Small intestine (tissue), 7 donors: ENCODE results near the gene MADCAM1. TPM values are rescaled to one million over a fixed set of nuclear protein-coding genes. Genes with fewer than 3 reads are reported as not detected.

Experiments
- DNase-seq, 2 donors: peaks; one replicate each; pipeline versions ENCODE4 v3.0.0 to v3.0.0-alpha.2; 2013
- FAIRE-seq: peaks from 2 replicates; lab custom pipeline; 2012; peaks lifted over from hg19 to GRCh38; lab: Jason Lieb, UNC
- H3K27ac ChIP-seq, 3 donors: one replicate each; pipeline ENCODE4 v1.5.1; 2013; ENCODE audit warnings: low read length in 2 of 3, mild to moderate bottlenecking in 2 of 3, control low read depth in 1 of 3, inconsistent platforms in 1 of 3, low read depth in 1 of 3, moderate library complexity in 1 of 3
- H3K27me3 ChIP-seq, 3 donors: one replicate each; pipeline ENCODE4 v1.6.1; 2013; ENCODE audit warnings: low read length in 3 of 3, inconsistent platforms in 1 of 3; ENCODE audit not compliant: control insufficient read depth in 3 of 3, insufficient read depth in 3 of 3
- H3K36me3 ChIP-seq, 3 donors: one replicate each; pipeline ENCODE4 v1.6.1; 2013; ENCODE audit warnings: low read length in 3 of 3, inconsistent platforms in 1 of 3, low read depth in 1 of 3, mild to moderate bottlenecking in 1 of 3, moderate library complexity in 1 of 3; ENCODE audit not compliant: control insufficient read depth in 3 of 3, insufficient read depth in 2 of 3
- H3K4me1 ChIP-seq, 3 donors: one replicate each; pipeline ENCODE4 v1.6.1; 2013; ENCODE audit warnings: low read length in 2 of 3, inconsistent platforms in 1 of 3, low read depth in 1 of 3, mild to moderate bottlenecking in 1 of 3, moderate library complexity in 1 of 3; ENCODE audit not compliant: control insufficient read depth in 3 of 3, insufficient read depth in 2 of 3
- H3K4me3 ChIP-seq, 3 donors: one replicate each; pipeline ENCODE4 v1.5.1; 2013; ENCODE audit warnings: low read length in 3 of 3, control low read depth in 1 of 3, inconsistent platforms in 1 of 3, low read depth in 1 of 3, mild to moderate bottlenecking in 1 of 3, moderate library complexity in 1 of 3
- H3K9me3 ChIP-seq, 2 donors: one replicate each; pipeline ENCODE4 v1.6.1; 2013; ENCODE audit warnings: low read depth in 1 of 2, low read length in 1 of 2; ENCODE audit not compliant: control insufficient read depth in 2 of 2, insufficient read depth in 1 of 2
- WGBS, 3 donors: extraction: QIAGEN DNeasy Blood & Tissue Kit; methylation state at CpG; one replicate each; pipeline ENCODE4 v1.1.7; 2013; 5-methylcytosine and 5-hydroxymethylcytosine counted together
- polyA plus RNA-seq, 4 donors: library from polyadenylated mRNA; stranded (reverse) in 3 of 4; unstranded in 1 of 4; fragments of 200-250 nt in 3 of 4; fragments of 120-200 nt in 1 of 4; gene quantifications; one replicate each; pipeline versions ENCODE4 v1.2.1 to v1.2.3, GENCODE V29; 2013
- donor health status: healthy with polysubstance abuse.
- donor health status: control.
- donor health status: control.
- donor health status: Bipolar disorder and iron deficiency.
- donor health status: healthy.

The MADCAM1 gene
- polyA plus RNA-seq, 4 donors: 1.1 to 11.3 (median 6.4) TPM; not detected in 1

DNA sequence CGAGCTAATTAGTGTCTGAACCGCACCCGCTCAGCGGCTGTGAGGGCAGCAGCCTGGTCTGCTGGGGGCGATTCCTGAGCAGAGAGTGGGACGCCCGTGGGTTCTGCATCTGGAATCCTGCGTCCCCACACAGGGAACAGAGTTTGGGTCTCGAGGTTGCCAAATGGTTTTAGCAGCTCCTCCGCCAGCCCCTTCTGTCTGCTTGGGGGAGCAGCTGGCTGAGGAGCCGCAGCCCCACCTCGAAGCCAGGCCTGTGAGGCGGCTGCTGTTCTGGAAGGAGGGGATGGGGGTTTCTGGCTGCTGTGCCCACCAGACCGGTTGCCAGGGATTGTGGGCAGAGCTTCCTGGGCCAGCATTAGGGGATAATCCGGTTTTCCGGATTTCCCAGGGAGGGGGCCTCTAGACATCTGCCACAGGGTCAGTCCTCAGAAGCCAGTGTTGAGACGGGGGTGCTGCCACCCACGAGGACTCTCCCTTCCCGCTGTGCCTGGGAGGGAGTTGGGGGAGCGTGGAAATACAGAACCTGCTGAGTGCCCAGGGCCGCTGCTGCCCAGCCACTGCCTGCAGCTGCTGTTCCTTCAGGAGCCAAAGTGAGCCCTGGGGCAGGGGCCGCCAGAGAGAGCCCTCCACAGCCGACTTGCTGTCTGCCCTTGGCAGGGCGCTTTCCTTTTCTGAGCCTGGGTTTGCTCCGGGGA is 37.2 kb downstream of the MADCAM1 start:
- no peak for FAIRE-seq
- Histone ChIP-seq H3K27me3 (no peaks in the 10 kb centered on the region), H3K27ac (peak overlapping the region in 2 of 3 donors; percentile 67 to 92), H3K9me3 (no peaks in the 10 kb centered on the region), H3K4me1 (peaks cover 2 to 19% (median 8%) of the 10 kb centered on the region in 3 donors), H3K4me3 (peak overlapping the region; percentile 14 to 81 (median 63)), H3K36me3 (peaks cover 2 to 50% (median 6%) of the 10 kb centered on the region in 3 donors)
- WGBS, 3 donors: 34 to 36% (median 34%) methylated on average over 24 to 25 of the region's 25 CpGs
- DNase-seq: no peak

DNA sequence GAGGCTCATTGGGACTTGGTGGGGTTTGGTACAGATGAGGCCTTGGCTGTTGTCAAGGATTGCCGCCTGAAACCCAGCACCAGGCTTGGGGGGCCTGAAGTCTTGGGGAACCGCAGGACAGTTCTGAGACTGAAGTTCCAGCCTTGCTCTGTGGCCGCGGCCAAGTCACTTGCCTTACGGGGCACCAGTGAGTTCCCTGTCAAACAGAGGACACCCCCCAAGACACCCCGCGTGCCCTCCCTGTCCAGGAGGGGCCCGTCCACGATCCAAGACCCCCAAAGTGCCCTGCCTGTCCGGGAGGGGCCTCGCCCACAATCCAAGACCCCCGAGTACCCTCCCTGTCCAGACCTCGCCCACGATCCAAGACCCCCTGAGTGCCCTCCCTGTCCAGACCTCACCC is 37.8 kb downstream of the MADCAM1 start:
- H3K27me3 ChIP-seq: no peaks in the 10 kb centered on the region
- peak overlapping the region in 1 of 3 donors; percentile 92 for H3K27ac ChIP-seq
- peak overlapping the region in 1 of 3 donors; percentile 81 for H3K4me3 ChIP-seq
- H3K36me3 ChIP-seq: peaks cover 2 to 56% (median 6%) of the 10 kb centered on the region in 3 donors
- DNase-seq: no peak
- FAIRE-seq: no peak
- 66 to 83% (median 83%) methylated on average over 5 to 14 of the region's 14 CpGs for WGBS, 3 donors
- H3K9me3 ChIP-seq: no peaks in the 10 kb centered on the region
- peaks cover 2 to 19% (median 8%) of the 10 kb centered on the region in 3 donors for H3K4me1 ChIP-seq

DNA sequence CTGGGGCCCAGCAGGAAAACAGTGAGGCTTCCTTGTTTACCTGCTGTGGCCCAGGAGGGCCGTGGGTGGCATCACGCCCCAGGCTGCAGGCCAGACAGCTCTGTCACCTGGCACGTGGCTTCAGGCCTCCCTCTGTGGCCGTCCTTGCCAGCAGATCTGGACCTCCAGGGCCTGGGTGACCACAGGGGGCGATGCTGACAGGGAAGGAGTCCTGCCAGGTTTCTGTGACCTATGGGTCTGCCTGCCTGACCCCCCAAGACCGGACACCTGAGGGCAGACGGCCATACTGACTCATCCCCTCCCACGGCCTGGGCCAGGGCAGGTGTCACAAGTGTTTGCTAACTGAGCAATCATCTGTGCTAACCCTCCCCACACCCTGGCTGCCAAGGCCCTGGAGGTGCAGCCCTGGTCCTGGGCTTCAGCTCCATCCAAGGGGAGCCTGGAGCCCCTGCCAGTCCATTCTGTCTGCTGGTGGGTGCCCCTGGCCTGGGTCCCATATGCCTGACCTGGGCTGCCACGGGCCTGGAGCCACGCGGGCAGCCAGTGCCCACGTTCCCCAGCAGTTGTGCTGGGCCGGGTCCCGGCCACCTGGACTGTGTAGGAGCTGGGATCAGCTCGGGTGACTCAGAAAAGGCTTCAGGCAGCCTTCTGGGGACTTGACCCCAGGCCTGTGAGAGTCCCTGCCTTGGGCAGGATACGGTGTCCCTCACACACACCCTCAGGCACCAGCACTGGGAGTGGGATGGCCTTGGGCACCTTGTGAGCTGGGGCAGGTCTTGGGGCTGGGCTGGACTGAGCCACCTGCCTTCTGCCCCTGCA is 38.9 kb downstream of the MADCAM1 start:
- WGBS, 3 donors: 66 to 78% (median 67%) methylated on average over 16 of the region's 16 CpGs
- Histone ChIP-seq H3K27ac (no peak overlapping the region), H3K36me3 (peaks cover 2 to 63% (median 10%) of the 10 kb centered on the region in 3 donors), H3K27me3 (no peaks in the 10 kb centered on the region), H3K4me1 (peaks cover 2 to 18% (median 8%) of the 10 kb centered on the region in 3 donors), H3K4me3 (no peak overlapping the region), H3K9me3 (no peaks in the 10 kb centered on the region)
- DNase-seq (no peak), FAIRE-seq (no peak)

DNA sequence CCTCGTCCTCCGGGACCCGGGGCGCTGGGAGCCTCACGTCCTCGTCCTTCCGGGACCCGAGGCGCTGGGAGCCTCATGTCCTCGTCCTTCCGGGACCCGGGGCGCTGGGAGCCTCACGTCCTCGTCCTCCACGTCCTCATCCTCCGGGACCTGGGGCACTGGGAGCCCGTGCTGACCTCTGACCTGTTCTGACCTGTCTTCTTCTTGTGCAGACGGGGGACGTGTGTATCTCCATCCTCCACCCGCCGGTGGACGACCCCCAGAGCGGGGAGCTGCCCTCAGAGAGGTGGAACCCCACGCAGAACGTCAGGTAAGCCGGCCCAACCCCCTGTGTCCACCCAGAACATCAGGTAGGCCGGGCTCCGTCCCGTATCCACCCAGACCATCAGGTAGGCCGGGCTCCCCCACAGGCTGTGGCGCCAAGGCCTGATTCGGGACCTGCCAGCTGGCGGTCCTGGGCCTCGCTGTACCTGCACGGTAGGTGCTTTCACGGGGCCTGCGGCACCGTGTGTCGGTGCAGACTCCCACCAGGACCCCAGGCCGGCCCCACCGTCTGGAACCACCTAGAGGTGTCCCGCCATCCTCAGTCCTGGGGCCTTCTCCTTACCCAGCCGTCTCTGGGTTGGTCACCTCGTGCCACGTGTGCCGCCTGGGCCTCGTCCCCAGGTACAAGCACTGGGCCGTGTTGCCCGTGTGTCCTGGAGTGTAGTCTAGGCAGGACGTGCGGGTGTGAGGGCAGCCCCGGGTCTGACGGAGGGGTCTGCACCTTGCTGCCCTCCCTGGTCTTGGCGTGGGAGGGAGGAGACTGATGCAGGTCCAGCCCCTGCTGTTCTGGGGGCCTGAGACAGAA is 40.0 kb downstream of the MADCAM1 start:
- WGBS, 3 donors: 90 to 95% (median 90%) methylated on average over 48 to 55 of the region's 55 CpGs
- Histone ChIP-seq H3K27ac (no peak overlapping the region), H3K9me3 (no peaks in the 10 kb centered on the region), H3K36me3 (peaks cover 2 to 70% (median 10%) of the 10 kb centered on the region in 3 donors), H3K4me3 (no peak overlapping the region), H3K4me1 (peaks cover 2 to 12% (median 8%) of the 10 kb centered on the region in 3 donors), H3K27me3 (no peaks in the 10 kb centered on the region)
- FAIRE-seq: no peak
- no peak for DNase-seq

DNA sequence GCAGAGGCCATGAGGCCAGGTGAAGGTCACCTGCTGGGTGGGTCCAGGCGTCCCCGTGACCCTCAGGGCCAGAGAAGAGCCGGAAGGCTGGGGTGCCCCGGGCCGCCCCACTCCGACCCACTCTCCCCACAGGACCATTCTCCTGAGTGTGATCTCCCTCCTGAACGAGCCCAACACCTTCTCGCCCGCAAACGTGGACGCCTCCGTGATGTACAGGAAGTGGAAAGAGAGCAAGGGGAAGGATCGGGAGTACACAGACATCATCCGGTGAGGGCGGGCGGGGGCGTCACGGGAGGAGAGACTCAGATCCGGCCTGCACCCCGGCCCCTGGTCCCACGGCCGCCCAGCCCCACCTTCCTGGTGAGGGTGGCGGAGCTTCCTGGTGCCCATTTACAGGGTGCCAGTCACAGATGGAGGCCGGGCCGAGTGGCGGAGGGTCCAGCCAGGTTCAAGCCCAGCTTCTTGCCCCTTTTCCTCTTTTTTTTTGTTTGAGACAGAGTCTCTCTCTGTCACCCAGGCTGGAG is 40.7 kb downstream of the MADCAM1 start:
- DNase-seq (no peak), FAIRE-seq (no peak)
- H3K4me1 ChIP-seq: peaks cover 2 to 12% (median 8%) of the 10 kb centered on the region in 3 donors
- no peak overlapping the region for H3K4me3 ChIP-seq
- H3K27ac ChIP-seq: no peak overlapping the region
- 92 to 95% (median 94%) methylated on average over 24 to 26 of the region's 26 CpGs for WGBS, 3 donors
- H3K9me3 ChIP-seq: no peaks in the 10 kb centered on the region
- H3K36me3 ChIP-seq: peaks cover 2 to 77% (median 10%) of the 10 kb centered on the region in 3 donors
- no peaks in the 10 kb centered on the region for H3K27me3 ChIP-seq

DNA sequence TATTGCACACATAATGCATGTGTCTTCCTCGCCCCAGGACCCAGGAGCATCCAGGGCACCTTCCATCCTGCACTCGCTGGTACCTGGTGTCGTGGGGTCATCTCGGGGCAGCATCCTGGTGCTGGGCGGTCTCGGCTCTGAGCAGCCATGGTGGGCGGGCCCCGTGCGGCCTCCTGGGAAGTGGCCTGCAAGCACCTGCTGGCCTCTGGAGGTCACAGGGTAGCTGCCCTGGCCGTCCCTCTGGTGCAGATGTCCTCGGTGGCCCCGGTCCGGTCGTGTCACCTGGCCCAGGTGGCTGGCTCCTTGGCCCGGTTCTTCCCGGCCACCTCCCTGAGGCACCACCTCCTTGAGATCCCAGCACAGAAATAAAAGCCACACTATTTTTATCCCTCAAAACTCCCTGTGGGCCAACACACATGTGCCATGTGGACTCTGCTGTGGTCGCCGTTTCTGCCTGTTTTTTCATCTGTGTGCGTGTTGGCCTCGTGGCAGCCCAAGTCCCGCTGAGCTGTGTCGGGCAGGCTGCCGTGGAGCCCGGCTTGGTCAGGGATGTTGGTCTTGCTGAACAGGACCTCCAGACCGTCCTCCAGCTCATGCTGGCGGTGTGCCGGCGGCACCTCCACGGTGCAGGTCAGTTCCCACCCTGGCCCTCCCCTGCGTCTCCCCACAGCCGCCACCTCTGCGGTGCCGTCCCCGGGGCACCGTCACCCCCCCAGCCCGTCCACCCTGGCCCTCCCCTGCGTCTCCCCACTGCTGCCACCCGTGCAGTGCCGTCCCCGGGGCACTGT is 42.5 kb downstream of the MADCAM1 start:
- FAIRE-seq (no peak), DNase-seq (no peak)
- Histone ChIP-seq H3K9me3 (no peaks in the 10 kb centered on the region), H3K27ac (no peak overlapping the region), H3K4me1 (peaks cover 0 to 5% (median 1%) of the 10 kb centered on the region in 3 donors), H3K36me3 (peaks cover 2 to 82% (median 10%) of the 10 kb centered on the region in 3 donors), H3K4me3 (no peak overlapping the region), H3K27me3 (no peaks in the 10 kb centered on the region)
- WGBS, 3 donors: 91 to 94% (median 91%) methylated on average over 33 to 40 of the region's 40 CpGs

DNA sequence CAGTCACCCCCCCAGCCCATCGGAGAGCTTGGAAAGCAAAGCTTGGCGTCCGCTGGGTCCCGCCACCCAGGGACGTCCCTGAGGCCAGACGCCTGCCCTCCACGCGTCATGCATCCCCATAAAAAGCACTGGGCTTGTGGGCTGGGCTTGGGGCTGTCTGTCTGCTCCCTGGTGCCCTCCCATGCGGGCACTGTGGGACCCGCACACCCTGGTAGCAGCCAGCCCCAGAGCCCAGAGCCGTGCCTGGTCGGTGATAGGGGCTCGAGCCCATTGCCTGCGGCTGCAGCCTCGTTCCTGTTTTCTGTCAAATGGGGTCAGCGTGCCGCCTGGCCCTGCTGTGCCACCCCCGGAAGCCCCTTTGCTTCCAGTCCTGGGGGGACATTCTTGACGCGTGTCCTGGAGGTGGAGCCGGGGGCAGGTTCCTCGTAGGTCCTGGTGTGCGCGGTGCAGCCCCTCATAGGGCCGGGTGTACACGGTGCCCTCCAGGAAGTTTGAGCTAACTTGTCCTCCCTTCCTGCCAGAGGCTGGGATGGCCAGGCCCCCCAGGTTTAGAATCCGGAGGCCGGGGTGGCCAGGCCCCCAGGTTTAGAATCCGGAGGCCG is 43.2 kb downstream of the MADCAM1 start:
- H3K27me3 ChIP-seq: no peaks in the 10 kb centered on the region
- FAIRE-seq (no peak), DNase-seq (no peak)
- peaks cover 2 to 76% (median 10%) of the 10 kb centered on the region in 3 donors for H3K36me3 ChIP-seq
- 90 to 96% (median 94%) methylated on average over 30 of the region's 30 CpGs for WGBS, 3 donors
- no peak overlapping the region for H3K4me3 ChIP-seq
- H3K4me1 ChIP-seq: no peaks in the 10 kb centered on the region
- H3K27ac ChIP-seq: no peak overlapping the region
- no peaks in the 10 kb centered on the region for H3K9me3 ChIP-seq
